ENCODE results near the gene H3-3A. TPM values are rescaled to one million over a fixed set of nuclear protein-coding genes. Genes with fewer than 3 reads are reported as not detected.

H3-3A gene
- total RNA-seq, 1 experiment from 2014 or later: 1,129 TPM

- Histone ChIP-seq H3K79me2 (ENCODE audit: insufficient read depth, low read length) (no peaks in the 10 kb centered on the region), H3K4me1 (ENCODE audit: insufficient read depth, low read length) (no peaks in the 10 kb centered on the region), H2BK5ac (ENCODE audit: insufficient read length, low read length) (no peak overlapping the region), H3K79me1 (ENCODE audit: insufficient read depth, low read depth, low read length, poor library complexity, severe bottlenecking) (no peaks in the 10 kb centered on the region), H3T11ph (ENCODE audit: low read length) (no peak overlapping the region), H2AFZ (ENCODE audit: low read length) (no peak overlapping the region), H4K5ac (ENCODE audit: insufficient read length, low read depth, low read length) (no peak overlapping the region), H3K23me2 (ENCODE audit: insufficient read length, low read depth, low read length, poor library complexity, severe bottlenecking) (peaks cover 8% of the 10 kb centered on the region), H2BK20ac (ENCODE audit: low read depth, low read length, poor library complexity, severe bottlenecking) (no peak overlapping the region), H3K18ac (ENCODE audit: insufficient read length, low read depth, low read length) (no peak overlapping the region), H4K91ac (ENCODE audit: insufficient read length, low read depth, low read length) (no peak overlapping the region), H3K23ac (ENCODE audit: insufficient read length, low read depth, low read length) (no peak overlapping the region), H3K27me3 (ENCODE audit: insufficient read depth, low read length) (no peaks in the 10 kb centered on the region; the same call in 1 of the 2 replicates), H3K4ac (ENCODE audit: low read depth, low read length) (no peak overlapping the region), H3K14ac (ENCODE audit: insufficient read depth, low read length) (no peak overlapping the region), H3K56ac (ENCODE audit: insufficient read length, low read depth, low read length) (no peak overlapping the region), H2BK120ac (ENCODE audit: low read depth, low read length, poor library complexity, severe bottlenecking) (no peak overlapping the region), H3K9me3 (ENCODE audit: control insufficient read depth, low read depth, low read length) (no peaks in the 10 kb centered on the region), H4K8ac (replicated peaks; ENCODE audit: insufficient read length, low read depth, low read length) (no peak overlapping the region), H2BK15ac (ENCODE audit: low read depth, low read length) (no peak overlapping the region), H4K20me1 (ENCODE audit: control insufficient read depth, insufficient read depth, insufficient read length) (no peaks in the 10 kb centered on the region), H2BK12ac (ENCODE audit: insufficient read length, low read depth, low read length) (no peak overlapping the region), H3K4me2 (ENCODE audit: insufficient read depth, insufficient read length, low read length) (no peak overlapping the region), H3K9ac (ENCODE audit: extremely low read depth, insufficient read length, low read length) (no peak overlapping the region), H2AK5ac (ENCODE audit: insufficient read length, low read length) (no peak overlapping the region), H3K27ac (ENCODE audit: insufficient read length, low read depth, low read length) (no peak overlapping the region)
- no peak for TF ChIP-seq CTCF (conservative IDR thresholded peaks at IDR 0.05)
- peaks cover 43% of the 10 kb centered on the region for H3K27me3 Mint-ChIP-seq (ENCODE audit: low read depth)
- no peak for DNase-seq
- no peaks in the 10 kb centered on the region for H3K9me3 Mint-ChIP-seq
- H3K27ac Mint-ChIP-seq: no peak overlapping the region
- no CpG with 5 or more reads among the region's 5 CpGs for WGBS (ENCODE audit: extremely low coverage, insufficient read length, low lambda C conversion rate)
- peaks cover 5% of the 10 kb centered on the region in 2 experiments for H3K4me1 Mint-ChIP-seq
- H3K4me3 Mint-ChIP-seq: no peak overlapping the region
- no peaks in the 10 kb centered on the region for H3K36me3 Mint-ChIP-seq (ENCODE audit: insufficient read depth in 1 of 3, low read depth in 3 of 3)
Measured at GRCh38 chr1:226085675-226086285, 23.3 kb downstream of the H3-3A start.
